ENCODE results near the gene SPOCK2. TPM values are rescaled to one million over a fixed set of nuclear protein-coding genes. Genes with fewer than 3 reads are reported as not detected.

Gene SPOCK2
- total RNA-seq, 1 donor from 2014 or later: 48.8 TPM

- no peak for DNase-seq (ENCODE audit: low read depth)
- no peaks in the 10 kb centered on the region for H3K27me3 ChIP-seq (ENCODE audit: control insufficient read depth, insufficient read depth, low read length)
- H3K4me3 ChIP-seq (ENCODE audit: low read depth, low read length): no peak overlapping the region
- no peak for TF ChIP-seq CTCF (IDR thresholded peaks at IDR 0.05; ENCODE audit: insufficient read depth, low read length, poor library complexity, severe bottlenecking)
- no peaks in the 10 kb centered on the region for H3K36me3 ChIP-seq (ENCODE audit: control insufficient read depth, insufficient read depth, low read length)
Measured at GRCh38 chr10:72063703-72064391, 24.5 kb downstream of the SPOCK2 start.

- DNase-seq (ENCODE audit: low read depth): no peak
- H3K36me3 ChIP-seq (ENCODE audit: control insufficient read depth, insufficient read depth, low read length): no peaks in the 10 kb centered on the region
- H3K27me3 ChIP-seq (ENCODE audit: control insufficient read depth, insufficient read depth, low read length): no peaks in the 10 kb centered on the region
- no peak for TF ChIP-seq CTCF (IDR thresholded peaks at IDR 0.05; ENCODE audit: insufficient read depth, low read length, poor library complexity, severe bottlenecking)
- no peak overlapping the region for H3K4me3 ChIP-seq (ENCODE audit: low read depth, low read length)
Measured at GRCh38 chr10:72062832-72063702, 25.3 kb downstream of the SPOCK2 start.

- no peak for TF ChIP-seq CTCF (IDR thresholded peaks at IDR 0.05; ENCODE audit: insufficient read depth, low read length, poor library complexity, severe bottlenecking)
- Histone ChIP-seq H3K27me3 (ENCODE audit: control insufficient read depth, insufficient read depth, low read length) (no peaks in the 10 kb centered on the region), H3K36me3 (ENCODE audit: control insufficient read depth, insufficient read depth, low read length) (no peaks in the 10 kb centered on the region), H3K4me3 (ENCODE audit: low read depth, low read length) (no peak overlapping the region)
- DNase-seq (ENCODE audit: low read depth): no peak
Measured at GRCh38 chr10:72062382-72062781, 26.0 kb downstream of the SPOCK2 start.

- DNase-seq (ENCODE audit: low read depth): no peak
- Histone ChIP-seq H3K36me3 (ENCODE audit: control insufficient read depth, insufficient read depth, low read length) (no peaks in the 10 kb centered on the region), H3K4me3 (ENCODE audit: low read depth, low read length) (no peak overlapping the region), H3K27me3 (ENCODE audit: control insufficient read depth, insufficient read depth, low read length) (no peaks in the 10 kb centered on the region)
- TF ChIP-seq CTCF (IDR thresholded peaks at IDR 0.05; ENCODE audit: insufficient read depth, low read length, poor library complexity, severe bottlenecking): no peak
Measured at GRCh38 chr10:72061930-72062329, 26.4 kb downstream of the SPOCK2 start.

GRCh38 chr10:72061491-72061890 is 26.9 kb downstream of the SPOCK2 start:
- Histone ChIP-seq H3K36me3 (ENCODE audit: control insufficient read depth, insufficient read depth, low read length) (no peaks in the 10 kb centered on the region), H3K27me3 (ENCODE audit: control insufficient read depth, insufficient read depth, low read length) (no peaks in the 10 kb centered on the region), H3K4me3 (ENCODE audit: low read depth, low read length) (no peak overlapping the region)
- TF ChIP-seq CTCF (IDR thresholded peaks at IDR 0.05; ENCODE audit: insufficient read depth, low read length, poor library complexity, severe bottlenecking): peak; percentile 11
- DNase-seq (ENCODE audit: low read depth): no peak

Measured in kidney epithelial cell (primary cell).